Panc1 (cell line): ENCODE measurements around the gene PCDHB13.
A peak's percentile ranks its signal among the peaks of the same experiment; 100 is the strongest.

Source experiments
- CTCF ChIP-seq: fragments of 450-650 bp; IDR thresholded peaks from 2 replicates; pipeline ENCODE4 v1.5.1; 2017; ENCODE audit warnings: mild to moderate bottlenecking
- POLR2AphosphoS5 ChIP-seq: IDR thresholded peaks from 2 replicates; pipeline ENCODE4 v1.6.1; 2012; ENCODE audit warnings: mild to moderate bottlenecking, low read depth, low read length, moderate library complexity
- TF ChIP-seq, protein P1 (sequence below), 2 experiments: IDR thresholded peaks; 2 replicates each; pipeline ENCODE4 v1.6.1; 2011 to 2012; ENCODE audit warnings: low read depth in 2 of 2, control low read depth in 1 of 2, low read length in 1 of 2, mild to moderate bottlenecking in 1 of 2, moderate library complexity in 1 of 2; ENCODE audit not compliant: insufficient read depth in 1 of 2

DNA sequence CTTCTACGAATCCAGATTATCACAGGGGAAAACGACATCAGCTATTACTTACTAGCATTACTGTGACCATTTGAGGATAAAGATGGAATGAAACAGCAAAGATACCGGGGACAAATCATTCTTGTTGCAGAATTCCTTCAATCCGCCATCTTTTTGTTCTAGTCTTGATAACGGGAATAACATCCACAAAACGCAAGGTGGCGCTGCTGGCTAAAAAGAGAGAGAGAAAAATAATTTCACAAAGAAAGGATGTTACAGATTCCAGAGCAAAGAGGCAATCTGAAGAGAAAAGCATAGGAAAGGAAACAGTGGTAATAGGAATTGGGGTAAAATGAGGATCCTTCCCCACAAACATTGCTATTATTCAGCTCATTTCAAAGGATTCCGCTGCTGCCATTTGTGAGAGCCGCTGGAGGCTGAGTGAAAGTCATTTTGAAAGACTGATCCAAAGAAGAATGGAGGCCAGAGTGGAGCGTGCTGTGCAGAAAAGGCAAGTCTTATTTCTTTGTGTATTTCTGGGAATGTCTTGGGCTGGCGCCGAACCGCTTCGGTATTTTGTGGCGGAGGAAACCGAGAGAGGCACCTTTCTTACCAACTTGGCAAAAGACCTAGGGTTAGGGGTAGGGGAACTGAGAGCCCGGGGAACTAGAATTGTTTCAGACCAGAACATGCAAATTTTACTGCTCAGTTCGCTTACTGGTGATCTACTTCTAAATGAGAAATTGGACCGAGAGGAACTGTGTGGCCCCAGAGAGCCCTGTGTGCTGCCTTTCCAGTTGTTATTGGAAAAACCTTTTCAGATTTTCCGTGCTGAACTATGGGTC lies 41.1 kb upstream of the PCDHB13 start, which contains the start of gene PCDHB7:
- TF ChIP-seq, protein P1, sequence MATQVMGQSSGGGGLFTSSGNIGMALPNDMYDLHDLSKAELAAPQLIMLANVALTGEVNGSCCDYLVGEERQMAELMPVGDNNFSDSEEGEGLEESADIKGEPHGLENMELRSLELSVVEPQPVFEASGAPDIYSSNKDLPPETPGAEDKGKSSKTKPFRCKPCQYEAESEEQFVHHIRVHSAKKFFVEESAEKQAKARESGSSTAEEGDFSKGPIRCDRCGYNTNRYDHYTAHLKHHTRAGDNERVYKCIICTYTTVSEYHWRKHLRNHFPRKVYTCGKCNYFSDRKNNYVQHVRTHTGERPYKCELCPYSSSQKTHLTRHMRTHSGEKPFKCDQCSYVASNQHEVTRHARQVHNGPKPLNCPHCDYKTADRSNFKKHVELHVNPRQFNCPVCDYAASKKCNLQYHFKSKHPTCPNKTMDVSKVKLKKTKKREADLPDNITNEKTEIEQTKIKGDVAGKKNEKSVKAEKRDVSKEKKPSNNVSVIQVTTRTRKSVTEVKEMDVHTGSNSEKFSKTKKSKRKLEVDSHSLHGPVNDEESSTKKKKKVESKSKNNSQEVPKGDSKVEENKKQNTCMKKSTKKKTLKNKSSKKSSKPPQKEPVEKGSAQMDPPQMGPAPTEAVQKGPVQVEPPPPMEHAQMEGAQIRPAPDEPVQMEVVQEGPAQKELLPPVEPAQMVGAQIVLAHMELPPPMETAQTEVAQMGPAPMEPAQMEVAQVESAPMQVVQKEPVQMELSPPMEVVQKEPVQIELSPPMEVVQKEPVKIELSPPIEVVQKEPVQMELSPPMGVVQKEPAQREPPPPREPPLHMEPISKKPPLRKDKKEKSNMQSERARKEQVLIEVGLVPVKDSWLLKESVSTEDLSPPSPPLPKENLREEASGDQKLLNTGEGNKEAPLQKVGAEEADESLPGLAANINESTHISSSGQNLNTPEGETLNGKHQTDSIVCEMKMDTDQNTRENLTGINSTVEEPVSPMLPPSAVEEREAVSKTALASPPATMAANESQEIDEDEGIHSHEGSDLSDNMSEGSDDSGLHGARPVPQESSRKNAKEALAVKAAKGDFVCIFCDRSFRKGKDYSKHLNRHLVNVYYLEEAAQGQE (IDR thresholded peaks at IDR 0.05; ENCODE audit: insufficient read depth in 1 of 2, low read depth in 2 of 2, low read length in 1 of 2) = no peak
- TF ChIP-seq CTCF (peak; percentile 73), POLR2AphosphoS5 (no peak)
